WERI-Rb-1 (cell line): ENCODE measurements around the gene NEURL1.

Experiments used
- DNase-seq: peaks from one replicate; pipeline ENCODE4 v3.0.0-alpha.2; 2020
- H3K27ac ChIP-seq: fragments of 250-450 bp; sonication (Bioruptor Pico); 2 replicates; pipeline ENCODE4 v1.5.1; 2020; ENCODE audit warnings: mild to moderate bottlenecking, moderate library complexity
- H3K27me3 ChIP-seq: fragments of 250-450 bp; sonication (Bioruptor Pico); 2 replicates; pipeline ENCODE4 v1.5.1; 2021; ENCODE audit warnings: mild to moderate bottlenecking, low read depth, moderate library complexity; ENCODE audit not compliant: insufficient read depth, severe bottlenecking
- H3K36me3 ChIP-seq: fragments of 250-450 bp; sonication (Bioruptor Pico); 2 replicates; pipeline ENCODE4 v1.5.1; 2020; ENCODE audit warnings: mild to moderate bottlenecking, moderate library complexity
- H3K4me3 ChIP-seq: 2 replicates; pipeline ENCODE4 v1.5.1; 2011; ENCODE audit warnings: low read depth, mild to moderate bottlenecking, control low read depth, low read length
- H3K9me3 ChIP-seq: fragments of 250-450 bp; sonication (Bioruptor Pico); 2 replicates; pipeline ENCODE4 v1.5.1; 2021; ENCODE audit warnings: mild to moderate bottlenecking, moderate library complexity; ENCODE audit not compliant: severe bottlenecking
- TF ChIP-seq, protein P1 (sequence below): IDR thresholded peaks from 2 replicates; pipeline ENCODE4 v1.5.1; 2011; ENCODE audit warnings: low read depth, mild to moderate bottlenecking, control low read depth, inconsistent platforms, low read length

Gene NEURL1

DNA sequence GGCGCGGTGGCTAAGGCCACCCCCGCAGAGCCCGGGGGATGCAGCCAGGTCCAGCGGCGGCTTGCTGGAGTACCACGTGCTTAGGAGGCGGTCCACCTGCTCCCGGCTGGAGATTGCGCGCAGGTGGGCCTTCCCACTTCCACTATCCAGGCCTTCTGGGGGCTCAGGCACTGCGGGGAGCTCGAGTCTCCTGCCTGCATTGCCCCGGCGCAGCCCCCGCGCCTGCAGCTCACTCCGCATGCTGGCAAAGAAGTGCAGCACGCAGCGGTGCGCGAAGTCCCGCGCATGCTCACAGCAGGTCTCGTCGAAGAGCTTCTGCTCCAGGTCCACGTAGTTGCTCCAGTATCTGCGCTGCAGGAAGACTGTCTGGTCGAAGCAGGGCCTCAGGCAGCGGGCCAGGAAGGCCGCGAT lies 20.2 kb upstream of the NEURL1 start:
- Histone ChIP-seq H3K36me3 (no peaks in the 10 kb centered on the region), H3K4me3 (no peak overlapping the region), H3K27me3 (no peaks in the 10 kb centered on the region), H3K27ac (no peak overlapping the region), H3K9me3 (no peaks in the 10 kb centered on the region)
- TF ChIP-seq, protein P1, sequence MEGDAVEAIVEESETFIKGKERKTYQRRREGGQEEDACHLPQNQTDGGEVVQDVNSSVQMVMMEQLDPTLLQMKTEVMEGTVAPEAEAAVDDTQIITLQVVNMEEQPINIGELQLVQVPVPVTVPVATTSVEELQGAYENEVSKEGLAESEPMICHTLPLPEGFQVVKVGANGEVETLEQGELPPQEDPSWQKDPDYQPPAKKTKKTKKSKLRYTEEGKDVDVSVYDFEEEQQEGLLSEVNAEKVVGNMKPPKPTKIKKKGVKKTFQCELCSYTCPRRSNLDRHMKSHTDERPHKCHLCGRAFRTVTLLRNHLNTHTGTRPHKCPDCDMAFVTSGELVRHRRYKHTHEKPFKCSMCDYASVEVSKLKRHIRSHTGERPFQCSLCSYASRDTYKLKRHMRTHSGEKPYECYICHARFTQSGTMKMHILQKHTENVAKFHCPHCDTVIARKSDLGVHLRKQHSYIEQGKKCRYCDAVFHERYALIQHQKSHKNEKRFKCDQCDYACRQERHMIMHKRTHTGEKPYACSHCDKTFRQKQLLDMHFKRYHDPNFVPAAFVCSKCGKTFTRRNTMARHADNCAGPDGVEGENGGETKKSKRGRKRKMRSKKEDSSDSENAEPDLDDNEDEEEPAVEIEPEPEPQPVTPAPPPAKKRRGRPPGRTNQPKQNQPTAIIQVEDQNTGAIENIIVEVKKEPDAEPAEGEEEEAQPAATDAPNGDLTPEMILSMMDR, result no peak
- no peak for DNase-seq

DNA sequence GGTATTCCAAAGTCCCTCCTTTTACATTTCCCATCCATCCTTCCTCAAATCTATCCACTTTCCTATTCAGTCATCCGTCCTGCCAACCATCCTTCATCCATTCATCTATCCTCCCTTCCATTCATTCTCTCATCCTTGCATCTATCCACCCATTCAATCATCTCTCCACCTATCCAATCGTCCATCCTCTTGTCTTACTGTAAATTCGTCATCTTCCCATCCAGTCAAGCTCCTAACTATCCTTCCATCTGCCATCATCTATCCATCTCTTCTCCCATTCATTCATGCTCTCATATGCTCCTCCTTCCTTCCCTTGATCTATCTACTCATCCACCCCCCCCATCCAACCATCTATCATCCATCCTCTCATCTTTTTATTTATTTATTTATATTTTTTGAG lies 19.4 kb upstream of the NEURL1 start:
- TF ChIP-seq, protein P1, result no peak
- no peak for DNase-seq

DNA sequence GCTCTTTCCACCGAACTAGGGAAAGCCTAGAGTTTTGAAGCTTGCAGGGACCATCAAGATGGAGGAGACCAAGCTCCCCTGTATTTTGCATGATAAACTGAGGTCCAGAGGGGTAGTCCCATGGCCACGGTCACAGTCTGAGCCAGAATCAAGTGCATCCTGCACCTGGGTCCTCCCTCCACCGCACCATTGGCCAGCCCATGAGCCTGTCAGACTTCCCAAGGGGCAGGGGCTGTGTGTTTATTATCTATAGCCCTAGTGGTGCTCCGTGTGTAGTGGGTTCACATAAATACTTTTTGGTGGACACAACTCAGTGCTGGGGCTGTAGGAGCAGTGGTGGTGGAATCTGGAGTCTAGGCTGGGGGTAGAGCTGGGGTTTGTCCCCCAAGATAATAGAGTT lies 18.1 kb upstream of the NEURL1 start:
- TF ChIP-seq, protein P1, result no peak
- no peak overlapping the region for H3K4me3 ChIP-seq
- no peak overlapping the region for H3K27ac ChIP-seq
- H3K9me3 ChIP-seq, result no peaks in the 10 kb centered on the region
- DNase-seq, result no peak
- no peaks in the 10 kb centered on the region for H3K27me3 ChIP-seq
- H3K36me3 ChIP-seq, result no peaks in the 10 kb centered on the region

More for the DNA sequence above, 19.4 kb upstream of the NEURL1 start:
- Histone ChIP-seq H3K9me3 (no peaks in the 10 kb centered on the region), H3K27me3 (no peaks in the 10 kb centered on the region), H3K4me3 (no peak overlapping the region), H3K36me3 (no peaks in the 10 kb centered on the region), H3K27ac (no peak overlapping the region)

DNA sequence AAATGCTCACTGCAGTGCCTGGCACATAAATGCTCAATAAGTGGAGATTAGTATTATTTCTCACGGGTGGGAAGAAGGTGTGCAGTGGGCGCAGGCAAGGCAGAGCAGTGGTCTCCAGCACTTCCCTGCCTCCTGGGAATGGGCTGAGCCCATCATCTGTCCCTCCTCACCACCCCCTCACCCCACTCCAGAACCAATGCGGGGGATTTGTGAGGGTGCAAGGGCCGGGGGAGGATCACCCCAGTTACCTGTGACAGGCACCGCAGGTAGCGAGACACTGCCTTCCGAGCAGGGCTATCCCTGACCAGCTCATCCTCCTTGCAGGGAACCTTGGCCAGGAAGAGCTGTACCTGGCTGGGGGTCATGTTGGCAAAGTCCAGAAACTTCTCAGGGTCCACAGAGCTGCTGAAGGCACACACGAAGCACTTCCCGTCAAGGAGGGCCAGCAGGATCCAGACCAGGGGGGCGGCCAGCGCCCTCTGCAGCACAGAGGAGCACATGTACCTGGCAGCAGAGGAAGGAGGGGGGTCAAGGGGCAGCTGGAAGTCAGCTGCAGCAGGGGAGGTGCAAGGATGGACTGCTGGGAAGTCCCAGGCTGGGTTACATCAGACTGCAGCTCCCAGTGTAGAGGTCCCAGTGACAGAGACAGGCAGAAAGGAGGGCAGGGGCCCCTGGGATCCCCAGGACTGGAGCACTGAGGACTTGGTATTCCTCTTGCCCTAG lies 17.3 kb upstream of the NEURL1 start:
- DNase-seq, result peak; percentile 81
- Histone ChIP-seq H3K27ac (no peak overlapping the region), H3K36me3 (no peaks in the 10 kb centered on the region), H3K4me3 (no peak overlapping the region), H3K9me3 (no peaks in the 10 kb centered on the region), H3K27me3 (no peaks in the 10 kb centered on the region)
- TF ChIP-seq, protein P1, result peak; percentile 91

DNA sequence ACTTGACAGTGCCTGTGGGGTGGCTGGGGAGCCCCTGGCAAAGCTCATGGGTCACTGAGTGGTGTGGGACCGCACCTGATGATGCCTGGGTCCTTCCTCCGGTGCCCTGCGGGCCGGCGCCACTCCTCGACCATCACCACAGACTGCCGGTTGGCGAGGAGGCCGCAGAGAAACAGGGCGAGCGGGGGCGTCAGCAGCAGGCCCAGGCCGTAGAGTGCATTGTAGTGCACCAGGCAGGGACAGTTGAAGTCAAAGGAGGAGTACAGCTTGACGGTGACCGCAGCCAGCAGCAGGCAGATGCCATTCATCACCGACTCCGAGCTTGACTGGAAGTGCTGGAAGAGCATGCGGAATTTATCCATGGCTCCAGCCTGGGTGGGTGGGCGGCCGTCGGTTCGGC lies 14.8 kb upstream of the NEURL1 start:
- H3K27me3 ChIP-seq, result no peaks in the 10 kb centered on the region
- no peaks in the 10 kb centered on the region for H3K9me3 ChIP-seq
- TF ChIP-seq, protein P1, result no peak
- no peaks in the 10 kb centered on the region for H3K36me3 ChIP-seq
- DNase-seq, result no peak
- H3K4me3 ChIP-seq, result no peak overlapping the region
- H3K27ac ChIP-seq, result no peak overlapping the region

DNA sequence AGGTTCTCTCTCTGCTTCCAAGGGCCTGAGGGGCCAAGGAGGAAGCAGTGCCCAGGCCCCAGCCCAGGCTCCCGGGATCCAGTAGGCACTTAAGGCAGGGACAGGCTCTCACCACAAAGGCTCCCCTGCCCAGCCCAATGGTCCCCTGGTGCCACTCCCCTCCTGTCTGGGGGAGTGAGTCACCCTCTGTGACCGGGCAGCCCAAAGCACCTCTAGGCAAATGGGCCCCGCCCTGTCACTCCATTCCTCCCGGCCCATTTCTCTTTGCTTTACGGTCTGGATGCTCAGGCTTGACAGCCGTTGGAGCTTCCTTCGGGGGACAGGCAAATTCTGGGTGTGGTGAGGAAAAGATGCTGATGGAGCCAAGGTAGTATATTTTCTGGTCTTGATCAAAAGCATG lies 14.4 kb upstream of the NEURL1 start, which contains the start of gene CALHM3:
CALHM3 (minus strand) TSS at position 106 of the 400 bp plus-strand sequence. CDS start 208 bp downstream, outside the sequence.
- Histone ChIP-seq H3K9me3 (no peaks in the 10 kb centered on the region), H3K36me3 (no peaks in the 10 kb centered on the region), H3K27me3 (no peaks in the 10 kb centered on the region), H3K4me3 (no peak within 1 kb of the TSS), H3K27ac (no peak within 1 kb of the TSS)
- DNase-seq, result no peak
- TF ChIP-seq, protein P1, result no peak
